KMS-11 (cell line): Measurements from ENCODE around the gene ACER3.
"Not testable (repeated sequence)": the region's sequence is repeated elsewhere in the genome, so short reads cannot be mapped to it uniquely, and the experiment has no call there.

ENCODE experiments used
- H2AFZ ChIP-seq: fragments of 200-600 bp; sonication (generic); 2 replicates; pipeline ENCODE4 v1.6.1; 2016; ENCODE audit warnings: antibody characterized with exemption, mixed run types, low read depth
- H3K27ac ChIP-seq: fragments of 200-600 bp; sonication (generic); 2 replicates; pipeline ENCODE4 v1.6.1; 2016; ENCODE audit warnings: mild to moderate bottlenecking, mixed run types
- H3K27me3 ChIP-seq: fragments of 200-600 bp; sonication (generic); 2 replicates; pipeline ENCODE4 v1.6.1; 2017; ENCODE audit warnings: mild to moderate bottlenecking, low read depth, mixed run types, moderate library complexity; ENCODE audit not compliant: insufficient read depth
- H3K36me3 ChIP-seq: fragments of 200-600 bp; sonication (generic); 2 replicates; pipeline ENCODE4 v1.6.1; 2017; ENCODE audit warnings: mild to moderate bottlenecking, mixed run types; ENCODE audit not compliant: insufficient read depth
- H3K4me1 ChIP-seq: fragments of 200-600 bp; sonication (generic); 2 replicates; pipeline ENCODE4 v1.6.1; 2016; ENCODE audit warnings: mild to moderate bottlenecking, low read depth, mixed run types; ENCODE audit not compliant: poor library complexity, severe bottlenecking
- H3K4me2 ChIP-seq: fragments of 200-600 bp; sonication (generic); 2 replicates; pipeline ENCODE4 v1.7.0; 2016; ENCODE audit warnings: mild to moderate bottlenecking, mixed run types
- H3K4me3 ChIP-seq: fragments of 200-600 bp; sonication (generic); IDR thresholded peaks from 2 replicates; pipeline ENCODE4 v1.6.1; 2017; ENCODE audit warnings: low read depth, low read length, mixed read lengths; ENCODE audit not compliant: insufficient read depth
- H3K79me2 ChIP-seq: fragments of 200-600 bp; sonication (generic); 2 replicates; pipeline ENCODE4 v1.6.1; 2016; ENCODE audit warnings: low read depth, mixed run types; ENCODE audit not compliant: insufficient read depth
- H3K9ac ChIP-seq: fragments of 200-600 bp; sonication (generic); 2 replicates; pipeline ENCODE4 v1.6.1; 2016; ENCODE audit warnings: mild to moderate bottlenecking, mixed run types
- H4K20me1 ChIP-seq: fragments of 200-600 bp; sonication (generic); 2 replicates; pipeline ENCODE4 v1.6.1; 2016; ENCODE audit warnings: mild to moderate bottlenecking, mixed run types; ENCODE audit not compliant: insufficient read depth
- TF ChIP-seq, protein P1 (sequence below): fragments of 200-600 bp; sonication (generic); conservative IDR thresholded peaks from 2 replicates; pipeline ENCODE4 v1.6.1; 2017; ENCODE audit warnings: low read depth, mild to moderate bottlenecking, antibody characterized with exemption, low read length, moderate library complexity, mixed read lengths

Gene ACER3

DNA sequence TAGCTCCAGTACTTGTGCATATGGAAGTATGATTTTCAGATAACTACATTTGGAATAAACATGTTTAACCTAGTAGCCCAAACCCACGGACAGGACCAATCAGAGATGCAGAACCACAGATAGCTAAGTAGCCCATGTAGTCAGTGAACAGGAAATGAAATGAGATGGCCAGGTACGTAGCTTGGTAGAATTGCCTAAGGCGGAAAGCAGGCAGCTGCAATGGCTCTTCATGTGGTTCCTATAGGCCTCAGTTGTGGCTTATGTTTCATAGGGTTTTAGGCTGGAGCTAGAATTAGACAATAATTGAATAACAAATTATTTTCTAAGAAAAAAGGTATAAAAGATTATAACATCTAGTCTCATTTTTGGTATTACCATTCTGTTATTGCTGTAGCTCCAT, 87.1 kb downstream of the ACER3 start:
- Histone ChIP-seq H3K4me2 (no peak overlapping the region), H3K27ac (no peak overlapping the region), H3K79me2 (no peaks in the 10 kb centered on the region), H3K4me3 (no peak overlapping the region), H2AFZ (no peak overlapping the region), H3K36me3 (no peaks in the 10 kb centered on the region), H3K4me1 (no peaks in the 10 kb centered on the region), H3K9ac (no peak overlapping the region), H3K27me3 (no peaks in the 10 kb centered on the region), H4K20me1 (no peaks in the 10 kb centered on the region)
- TF ChIP-seq, protein P1, sequence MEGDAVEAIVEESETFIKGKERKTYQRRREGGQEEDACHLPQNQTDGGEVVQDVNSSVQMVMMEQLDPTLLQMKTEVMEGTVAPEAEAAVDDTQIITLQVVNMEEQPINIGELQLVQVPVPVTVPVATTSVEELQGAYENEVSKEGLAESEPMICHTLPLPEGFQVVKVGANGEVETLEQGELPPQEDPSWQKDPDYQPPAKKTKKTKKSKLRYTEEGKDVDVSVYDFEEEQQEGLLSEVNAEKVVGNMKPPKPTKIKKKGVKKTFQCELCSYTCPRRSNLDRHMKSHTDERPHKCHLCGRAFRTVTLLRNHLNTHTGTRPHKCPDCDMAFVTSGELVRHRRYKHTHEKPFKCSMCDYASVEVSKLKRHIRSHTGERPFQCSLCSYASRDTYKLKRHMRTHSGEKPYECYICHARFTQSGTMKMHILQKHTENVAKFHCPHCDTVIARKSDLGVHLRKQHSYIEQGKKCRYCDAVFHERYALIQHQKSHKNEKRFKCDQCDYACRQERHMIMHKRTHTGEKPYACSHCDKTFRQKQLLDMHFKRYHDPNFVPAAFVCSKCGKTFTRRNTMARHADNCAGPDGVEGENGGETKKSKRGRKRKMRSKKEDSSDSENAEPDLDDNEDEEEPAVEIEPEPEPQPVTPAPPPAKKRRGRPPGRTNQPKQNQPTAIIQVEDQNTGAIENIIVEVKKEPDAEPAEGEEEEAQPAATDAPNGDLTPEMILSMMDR: no peak

DNA sequence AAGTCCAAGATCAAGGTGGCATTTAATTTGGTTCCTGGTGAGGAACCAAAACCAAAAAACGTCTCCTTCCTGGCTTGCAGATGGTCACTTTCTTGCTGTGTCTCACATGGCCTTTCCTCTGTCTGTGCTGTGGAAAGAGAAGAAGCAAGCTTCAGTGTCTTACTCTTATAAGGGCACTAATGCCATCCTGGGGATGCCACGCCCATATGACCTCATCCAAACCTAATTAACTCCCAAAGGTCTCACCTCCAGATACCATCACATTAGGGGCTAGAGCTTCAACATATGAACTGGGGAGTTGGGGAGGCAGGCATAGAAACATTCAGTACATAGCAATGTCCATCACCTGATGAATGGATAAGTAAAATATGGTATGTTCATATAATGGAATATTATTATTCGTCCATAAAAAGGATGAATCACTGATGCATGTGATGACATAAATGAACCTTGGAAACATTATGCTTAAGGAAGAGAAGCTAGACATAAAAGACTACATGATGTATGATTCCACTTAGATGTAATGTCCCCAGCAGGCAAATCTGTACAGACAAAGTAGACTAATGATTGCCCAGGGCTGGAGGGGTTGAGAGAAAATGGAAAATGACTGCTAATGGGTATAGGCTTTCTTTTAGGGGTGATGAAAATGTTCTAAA, 94.9 kb downstream of the ACER3 start:
- Histone ChIP-seq H4K20me1 (no peaks in the 10 kb centered on the region), H3K9ac (no peak overlapping the region), H3K4me2 (no peak overlapping the region), H3K36me3 (no peaks in the 10 kb centered on the region), H3K27ac (no peak overlapping the region), H3K4me3 (no peak overlapping the region), H3K4me1 (no peaks in the 10 kb centered on the region), H3K79me2 (no peaks in the 10 kb centered on the region), H2AFZ (no peak overlapping the region), H3K27me3 (no peaks in the 10 kb centered on the region)
- TF ChIP-seq, protein P1: no peak

DNA sequence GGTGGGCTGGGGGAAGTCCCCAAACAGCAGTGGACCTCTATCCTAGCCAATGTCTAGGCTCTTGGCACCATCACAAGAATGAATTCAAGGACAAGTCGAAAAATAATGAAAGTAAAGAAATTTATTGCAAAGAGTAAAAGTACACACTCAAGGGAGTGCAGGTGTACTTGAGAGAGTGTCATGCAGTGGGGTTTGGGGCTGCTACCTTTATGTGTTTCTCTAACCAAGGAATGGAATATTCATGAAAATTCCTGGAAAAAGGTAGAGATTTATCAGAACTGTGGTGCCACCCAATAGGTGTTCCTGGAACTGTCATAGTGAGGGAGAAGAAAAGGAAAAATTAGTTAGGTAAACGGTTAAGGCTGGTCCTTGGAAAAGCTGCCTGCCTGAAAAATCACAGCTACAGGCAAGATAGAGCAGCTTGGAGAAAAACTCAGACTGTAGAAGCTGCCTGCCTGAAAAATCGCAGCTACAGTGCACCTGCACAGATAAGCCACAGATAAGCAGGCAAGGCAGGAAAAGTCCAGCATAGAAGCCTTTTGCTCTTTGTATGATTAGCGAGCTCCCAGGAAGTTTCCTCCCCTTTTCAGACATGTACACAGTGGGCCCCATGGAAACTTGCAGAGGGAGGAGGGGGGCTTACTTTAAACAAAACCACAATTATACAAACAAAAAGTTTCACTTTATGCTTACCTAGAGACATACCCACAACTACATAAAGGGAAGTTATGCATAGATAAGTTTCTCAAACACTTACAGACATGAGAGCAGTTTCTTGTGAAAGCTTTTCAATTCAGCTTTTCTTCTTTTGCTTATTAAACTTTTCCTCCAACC, 102.1 kb downstream of the ACER3 start:
- H3K4me3 ChIP-seq: no peak overlapping the region
- H3K27ac ChIP-seq: no peak overlapping the region
- peaks cover 13% of the 10 kb centered on the region for H3K4me1 ChIP-seq
- TF ChIP-seq, protein P1: no peak
- H2AFZ ChIP-seq: no peak overlapping the region
- no peaks in the 10 kb centered on the region for H3K79me2 ChIP-seq
- H3K4me2 ChIP-seq: no peak overlapping the region
- no peaks in the 10 kb centered on the region for H3K27me3 ChIP-seq
- H3K36me3 ChIP-seq: no peaks in the 10 kb centered on the region
- no peak overlapping the region for H3K9ac ChIP-seq
- H4K20me1 ChIP-seq: no peaks in the 10 kb centered on the region

DNA sequence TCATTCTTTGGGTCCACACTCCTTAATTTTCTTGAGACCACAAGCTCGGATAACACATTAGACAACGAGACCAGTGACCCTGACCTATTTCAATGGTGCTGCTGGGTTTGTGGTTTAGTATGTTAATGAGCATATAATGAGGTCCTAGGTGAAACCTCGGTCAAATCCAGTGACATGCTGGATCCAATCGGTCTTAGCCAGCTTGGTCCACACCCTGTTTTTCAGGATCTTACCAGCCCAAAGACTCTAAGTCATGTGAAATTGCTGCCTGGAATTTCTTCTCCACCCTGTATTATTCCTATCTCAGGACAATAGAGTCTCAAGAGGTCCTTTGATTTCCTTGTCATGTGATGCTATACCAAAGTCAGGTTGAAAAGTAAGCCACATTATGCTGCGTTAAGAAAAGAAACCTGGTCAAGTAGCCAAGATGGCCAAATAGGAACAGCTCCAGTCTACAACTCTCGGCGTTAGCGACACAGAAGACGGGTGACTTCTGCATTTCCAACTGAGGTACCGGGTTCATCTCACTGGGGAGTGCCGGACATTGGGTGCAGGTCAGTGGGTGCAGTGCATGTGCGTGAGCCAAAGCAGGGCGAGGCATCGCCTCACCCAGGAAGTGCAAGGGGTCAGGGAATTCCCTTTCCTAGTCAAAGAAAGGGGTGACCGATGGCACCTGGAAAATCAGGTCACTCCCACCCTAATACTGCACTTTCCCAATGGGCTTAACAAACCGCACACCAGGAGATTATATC, 102.9 kb downstream of the ACER3 start:
- not testable (repeated sequence) for H2AFZ ChIP-seq, H3K9ac ChIP-seq, H3K4me2 ChIP-seq, H3K79me2 ChIP-seq, H4K20me1 ChIP-seq, H3K27me3 ChIP-seq, H3K27ac ChIP-seq, H3K4me3 ChIP-seq, H3K36me3 ChIP-seq
- peaks cover 13% of the 10 kb centered on the region for H3K4me1 ChIP-seq
